CD4-positive, alpha-beta T cell treated with Interleukin-17A for 1 hour (primary cell): Measurements from ENCODE around the gene PRKG1.
A peak's percentile ranks its signal among the peaks of the same experiment; 100 is the strongest.

ENCODE experiments used
- DNase-seq: peaks from one replicate; pipeline ENCODE4 v3.0.0-alpha.2; 2020

The PRKG1 gene

GRCh38 chr10:51915031-51915542 lies 840.8 kb downstream of the PRKG1 start:
- DNase-seq, result no peak

GRCh38 chr10:51918440-51918839 lies 844.2 kb downstream of the PRKG1 start:
- DNase-seq, result no peak

- DNase-seq, result no peak
Measured at GRCh38 chr10:51918884-51919325, 844.6 kb downstream of the PRKG1 start.

- no peak for DNase-seq
Measured at GRCh38 chr10:51920672-51921071, 846.4 kb downstream of the PRKG1 start.

GRCh38 chr10:51924359-51924758 lies 850.1 kb downstream of the PRKG1 start:
- DNase-seq, result no peak

- no peak for DNase-seq
Measured at GRCh38 chr10:51926337-51926736, 852.0 kb downstream of the PRKG1 start.

GRCh38 chr10:51928162-51928561 lies 853.9 kb downstream of the PRKG1 start:
- DNase-seq, result no peak

GRCh38 chr10:51932530-51932929 lies 858.2 kb downstream of the PRKG1 start:
- DNase-seq, result no peak

- DNase-seq, result no peak
Measured at GRCh38 chr10:51934373-51934772, 860.1 kb downstream of the PRKG1 start.

GRCh38 chr10:51935341-51935740 lies 861.1 kb downstream of the PRKG1 start:
- no peak for DNase-seq

- DNase-seq, result no peak
Measured at GRCh38 chr10:51937308-51938140, 863.2 kb downstream of the PRKG1 start.

- no peak for DNase-seq
Measured at GRCh38 chr10:51950371-51950995, 876.2 kb downstream of the PRKG1 start.

GRCh38 chr10:51950996-51951555 lies 876.8 kb downstream of the PRKG1 start:
- no peak for DNase-seq

- no peak for DNase-seq
Measured at GRCh38 chr10:51951601-51952000, 877.3 kb downstream of the PRKG1 start.

GRCh38 chr10:51952056-51952455 lies 877.8 kb downstream of the PRKG1 start:
- no peak for DNase-seq

GRCh38 chr10:51955696-51956095 lies 881.4 kb downstream of the PRKG1 start:
- no peak for DNase-seq

- DNase-seq, result no peak
Measured at GRCh38 chr10:51956822-51957221, 882.5 kb downstream of the PRKG1 start.

GRCh38 chr10:51960494-51960895 lies 886.2 kb downstream of the PRKG1 start:
- peak; percentile 34 for DNase-seq

- DNase-seq, result no peak
Measured at GRCh38 chr10:51961401-51961800, 887.1 kb downstream of the PRKG1 start.

GRCh38 chr10:51964630-51965029 lies 890.3 kb downstream of the PRKG1 start:
- no peak for DNase-seq

- no peak for DNase-seq
Measured at GRCh38 chr10:51965451-51965850, 891.2 kb downstream of the PRKG1 start.

GRCh38 chr10:51972733-51973346 lies 898.6 kb downstream of the PRKG1 start:
- DNase-seq, result no peak

- no peak for DNase-seq
Measured at GRCh38 chr10:51980752-51981151, 906.5 kb downstream of the PRKG1 start.
